HepG2 (cell line): ENCODE data around the gene RILPL1. TPM values are rescaled to one million over a fixed set of nuclear protein-coding genes. Genes with fewer than 3 reads are reported as not detected.

Experiments used
- ESRRA ChIP-seq: sonication (generic); formaldehyde crosslinking; IDR thresholded peaks from 2 replicates; pipeline ENCODE4 v1.5.1; 2020; ENCODE audit warnings: mild to moderate bottlenecking, low read depth, missing genetic modification reagents
- ETV5 ChIP-seq: IDR thresholded peaks from 2 replicates; pipeline ENCODE4 v1.6.1; 2018; ENCODE audit warnings: missing biosample characterization, missing genetic modification reagents, inconsistent platforms, borderline replicate concordance
- MYPOP ChIP-seq: sonication (generic); formaldehyde crosslinking; IDR thresholded peaks from 2 replicates; pipeline ENCODE4 v1.8.1; 2023; ENCODE audit warnings: mild to moderate bottlenecking, moderate library complexity, missing genetic modification reagents
- NR2C2 ChIP-seq: sonication (generic); formaldehyde crosslinking; IDR thresholded peaks from 2 replicates; pipeline ENCODE4 v1.4.0; 2020; ENCODE audit warnings: missing genetic modification reagents, mild to moderate bottlenecking, moderate library complexity, borderline replicate concordance
- NR2F6 ChIP-seq, 2 experiments: IDR thresholded peaks; 2 replicates each; pipeline ENCODE4 v1.6.1; 2016; ENCODE audit warnings: antibody characterized with exemption in 1 of 2, mild to moderate bottlenecking in 1 of 2
- ONECUT2 ChIP-seq: sonication (generic); formaldehyde crosslinking; IDR thresholded peaks from 2 replicates; pipeline ENCODE4 v1.4.0; 2020; ENCODE audit warnings: missing genetic modification reagents
- PHF5A ChIP-seq: IDR thresholded peaks from one replicate; pipeline ENCODE4 v1.6.1; 2018; ENCODE audit warnings: low read depth, missing genetic modification reagents; ENCODE audit not compliant: unreplicated experiment
- PHF8 ChIP-seq: sonication (generic); formaldehyde crosslinking; IDR thresholded peaks from 2 replicates; pipeline ENCODE4 v1.5.0; 2020; ENCODE audit warnings: missing genetic modification reagents
- POLR2G ChIP-seq: fragments of 200-400 bp; formaldehyde crosslinking; IDR thresholded peaks from 2 replicates; pipeline ENCODE4 v1.6.1; 2018; ENCODE audit warnings: mild to moderate bottlenecking, low read depth, low read length, moderate library complexity
- RBFOX2 ChIP-seq: fragments of 200-400 bp; formaldehyde crosslinking; IDR thresholded peaks from 2 replicates; pipeline ENCODE4 v1.6.1; 2017; ENCODE audit warnings: low read depth, mild to moderate bottlenecking, low read length
- TERF1 ChIP-seq: sonication (generic); formaldehyde crosslinking; IDR thresholded peaks from 2 replicates; pipeline ENCODE4 v1.8.0; 2022; ENCODE audit warnings: mild to moderate bottlenecking, missing genetic modification reagents, moderate library complexity
- TRAFD1 ChIP-seq: sonication (generic); formaldehyde crosslinking; IDR thresholded peaks from 2 replicates; pipeline ENCODE4 v1.5.1; 2020; ENCODE audit warnings: missing genetic modification reagents, mild to moderate bottlenecking, borderline replicate concordance
- YEATS4 ChIP-seq: sonication (generic); formaldehyde crosslinking; IDR thresholded peaks from 2 replicates; pipeline ENCODE4 v1.4.0; 2020; ENCODE audit warnings: missing genetic modification reagents, borderline replicate concordance
- ZGPAT ChIP-seq: IDR thresholded peaks from 2 replicates; pipeline ENCODE4 v1.6.1; 2016; ENCODE audit warnings: mild to moderate bottlenecking
- ZMYM3 ChIP-seq: sonication (generic); formaldehyde crosslinking; IDR thresholded peaks from 2 replicates; pipeline ENCODE4 v1.5.1; 2020; ENCODE audit warnings: mild to moderate bottlenecking, missing genetic modification reagents
- ZNF281 ChIP-seq: sonication (generic); formaldehyde crosslinking; IDR thresholded peaks from 2 replicates; pipeline ENCODE4 v1.4.0; 2020; ENCODE audit warnings: missing genetic modification reagents, borderline replicate concordance
- ZNF746 ChIP-seq: sonication (generic); formaldehyde crosslinking; IDR thresholded peaks from 2 replicates; pipeline ENCODE4 v1.8.0; 2022; ENCODE audit warnings: mild to moderate bottlenecking, missing genetic modification reagents
- ZNF747 ChIP-seq: sonication (generic); formaldehyde crosslinking; IDR thresholded peaks from 2 replicates; pipeline ENCODE4 v1.8.1; 2023; ENCODE audit warnings: missing genetic modification reagents, mild to moderate bottlenecking, borderline replicate concordance
- polyA plus RNA-seq, 8 experiments: library from polyadenylated mRNA; depleted of rRNA in 3 of 8; stranded (reverse) in 7 of 8; unstranded in 1 of 8; fragments of >200 nt; fragmentation: Illumina TruSeq in 4 of 8; extraction: Trizol in 4 of 8; gene quantifications; 2 replicates each; pipeline versions ENCODE4 v1.2.1 to v1.2.3, GENCODE V29; 2011 to 2016; ENCODE audit warnings: low read depth in 4 of 8, missing spikeins in 1 of 8, mixed read lengths in 1 of 8; ENCODE audit not compliant: insufficient read depth in 1 of 8
- total RNA-seq, 5 experiments: library from RNA; depleted of rRNA; stranded (reverse); fragments of >200 nt; fragmentation: Illumina TruSeq; extraction: Trizol; gene quantifications; 2 replicates each; pipeline ENCODE4 v1.2.3, GENCODE V29; 2016; ENCODE audit warnings: low read depth in 1 of 5

RILPL1 gene
- total and polyA plus RNA-seq, 2 of the 13 experiments (the other 11 are each of a cell fraction or from before 2014, with no cell fraction given): 5.8 to 28.4 TPM

- TF ChIP-seq ZGPAT (CRISPR knock-in tag) (peak; percentile 58; the same call in 1 of the 2 replicates), YEATS4 (CRISPR knock-in tag) (0 out of 2 replicates have a peak, but pooled peaks have one; percentile 20), ZNF281 (peak; percentile 75), ONECUT2 (CRISPR knock-in tag) (no peak), ZMYM3 (CRISPR knock-in tag) (no peak), PHF8 (peak; percentile 59), MYPOP (CRISPR knock-in tag) (0 out of 2 replicates have a peak, but pooled peaks have one; percentile 47), ESRRA (CRISPR knock-in tag) (no peak; the same call in 1 of the 2 replicates), POLR2G (peak; percentile 38; the same call in 1 of the 2 replicates), ETV5 (CRISPR knock-in tag) (no peak), ZNF747 (CRISPR knock-in tag) (no peak), PHF5A (CRISPR knock-in tag) (peak; percentile 20), RBFOX2 (peak; percentile 53), ZNF746 (0 out of 2 replicates have a peak, but pooled peaks have one; percentile 25), NR2F6 (IDR thresholded peaks at IDR 0.05) (0 out of 2 replicates have a peak, but pooled peaks have one; percentile 14), NR2F6 (CRISPR knock-in tag; IDR thresholded peaks at IDR 0.05) (no peak), TERF1 (CRISPR knock-in tag) (no peak), NR2C2 (CRISPR knock-in tag) (no peak; the same call in 1 of the 2 replicates), TRAFD1 (CRISPR knock-in tag) (no peak)
Measured at GRCh38 chr12:123533672-123534643, at the start of gene RILPL1 (continued).
